Effector memory CD4-positive, alpha-beta T cell (primary cell): Measurements from ENCODE around the gene NOSTRIN.
"Not testable (repeated sequence)": the region's sequence is repeated elsewhere in the genome, so short reads cannot be mapped to it uniquely, and the experiment has no call there.

Experiments
- DNase-seq, 3 donors: peaks; one replicate each; pipeline ENCODE4 v3.0.0-alpha.2; 2020
- H3K27ac ChIP-seq: 2 replicates; pipeline ENCODE4 v1.7.0; 2013; ENCODE audit warnings: mild to moderate bottlenecking, low read length, moderate library complexity; ENCODE audit not compliant: insufficient read depth, poor library complexity, severe bottlenecking
- H3K27me3 ChIP-seq: replicated peaks from 2 replicates; pipeline ENCODE4 v1.7.0; 2013; ENCODE audit warnings: mild to moderate bottlenecking, low read length; ENCODE audit not compliant: insufficient read depth, control insufficient read depth, poor library complexity, severe bottlenecking
- H3K36me3 ChIP-seq: 2 replicates; pipeline ENCODE4 v1.7.0; 2013; ENCODE audit warnings: mild to moderate bottlenecking, low read length, moderate library complexity; ENCODE audit not compliant: control insufficient read depth, insufficient read depth
- H3K4me1 ChIP-seq: 2 replicates; pipeline ENCODE4 v1.7.0; 2013; ENCODE audit warnings: low read length, mild to moderate bottlenecking; ENCODE audit not compliant: control insufficient read depth, insufficient read depth, poor library complexity, severe bottlenecking
- H3K4me3 ChIP-seq: 2 replicates; pipeline ENCODE4 v1.7.0; 2013; ENCODE audit warnings: low read length, low read depth, mild to moderate bottlenecking; ENCODE audit not compliant: insufficient read depth, poor library complexity, severe bottlenecking
- H3K9me3 ChIP-seq: 2 replicates; pipeline ENCODE4 v1.7.0; 2013; ENCODE audit warnings: mild to moderate bottlenecking, low read length, moderate library complexity; ENCODE audit not compliant: control insufficient read depth

Gene NOSTRIN

GRCh38 chr2:168789776-168790175, 12.7 kb upstream of the NOSTRIN start:
- H3K4me3 ChIP-seq = no peak overlapping the region
- no peaks in the 10 kb centered on the region for H3K4me1 ChIP-seq
- no peak overlapping the region for H3K27ac ChIP-seq
- H3K27me3 ChIP-seq = no peaks in the 10 kb centered on the region
- no peaks in the 10 kb centered on the region for H3K36me3 ChIP-seq
- no peaks in the 10 kb centered on the region for H3K9me3 ChIP-seq
- no peak for DNase-seq

GRCh38 chr2:168790226-168790902, 12.1 kb upstream of the NOSTRIN start:
- no peak overlapping the region for H3K27ac ChIP-seq
- no peaks in the 10 kb centered on the region for H3K27me3 ChIP-seq
- no peaks in the 10 kb centered on the region for H3K4me1 ChIP-seq
- no peak for DNase-seq
- H3K36me3 ChIP-seq = no peaks in the 10 kb centered on the region
- H3K4me3 ChIP-seq = no peak overlapping the region
- H3K9me3 ChIP-seq = no peaks in the 10 kb centered on the region

- not testable (repeated sequence) for DNase-seq, H3K9me3 ChIP-seq, H3K27me3 ChIP-seq, H3K4me3 ChIP-seq, H3K4me1 ChIP-seq, H3K27ac ChIP-seq, H3K36me3 ChIP-seq
Observed at GRCh38 chr2:168791140-168791539, 11.3 kb upstream of the NOSTRIN start.

DNA sequence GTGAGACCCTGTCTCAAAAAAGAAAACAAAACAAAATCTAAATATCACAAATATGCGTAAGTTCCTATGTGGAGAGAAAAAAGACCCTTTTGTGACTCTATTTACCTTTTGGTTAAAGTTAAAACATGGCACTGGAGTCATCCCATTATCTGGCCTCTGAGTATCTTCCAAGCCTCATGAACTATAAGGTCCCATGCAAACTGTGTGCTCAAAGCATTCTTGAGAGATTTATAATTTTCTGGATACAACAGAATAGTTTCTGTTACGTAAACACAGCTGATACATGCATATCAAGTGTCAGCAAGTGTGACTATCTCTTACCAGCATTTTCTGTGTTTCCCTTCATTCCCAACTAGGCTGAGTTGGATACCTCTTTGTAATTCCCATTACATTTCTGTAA, 8.8 kb upstream of the NOSTRIN start:
- no peaks in the 10 kb centered on the region for H3K36me3 ChIP-seq
- H3K27me3 ChIP-seq = no peaks in the 10 kb centered on the region
- H3K27ac ChIP-seq = no peak overlapping the region
- no peak for DNase-seq
- no peaks in the 10 kb centered on the region for H3K4me1 ChIP-seq
- no peaks in the 10 kb centered on the region for H3K9me3 ChIP-seq
- H3K4me3 ChIP-seq = no peak overlapping the region

- no peaks in the 10 kb centered on the region for H3K27me3 ChIP-seq
- DNase-seq = no peak
- no peaks in the 10 kb centered on the region for H3K36me3 ChIP-seq
- H3K9me3 ChIP-seq = no peaks in the 10 kb centered on the region
- no peaks in the 10 kb centered on the region for H3K4me1 ChIP-seq
- H3K27ac ChIP-seq = no peak overlapping the region
- H3K4me3 ChIP-seq = no peak overlapping the region
Observed at GRCh38 chr2:168794968-168795367, 7.5 kb upstream of the NOSTRIN start.

DNA sequence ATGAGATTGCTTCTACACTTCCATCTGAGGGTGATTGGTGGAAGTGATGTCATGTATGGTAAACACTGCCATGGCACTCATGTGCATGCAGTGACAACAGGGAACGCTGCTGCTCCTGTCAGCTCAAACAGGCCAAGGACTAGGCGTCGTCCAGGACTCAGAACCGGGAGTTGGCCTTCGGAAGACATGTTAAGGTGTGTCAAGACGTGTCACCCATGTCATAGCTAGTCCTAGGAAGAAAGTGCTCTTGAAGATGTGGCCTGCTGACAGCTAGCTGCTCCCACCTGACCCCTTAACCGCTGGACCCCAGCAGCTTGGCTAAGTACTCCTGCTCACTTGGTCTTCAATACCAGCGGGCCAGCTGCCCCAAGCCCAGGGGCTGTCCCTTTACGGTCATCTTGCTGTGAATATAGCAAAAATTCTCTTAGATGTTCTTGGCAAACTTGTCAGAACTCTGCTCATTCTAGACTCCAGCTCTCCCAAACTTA, 6.3 kb upstream of the NOSTRIN start:
- H3K27me3 ChIP-seq = no peaks in the 10 kb centered on the region
- no peak overlapping the region for H3K4me3 ChIP-seq
- no peak for DNase-seq
- no peaks in the 10 kb centered on the region for H3K36me3 ChIP-seq
- H3K9me3 ChIP-seq = no peaks in the 10 kb centered on the region
- H3K27ac ChIP-seq = no peak overlapping the region
- H3K4me1 ChIP-seq = no peaks in the 10 kb centered on the region

- Histone ChIP-seq H3K9me3 (no peaks in the 10 kb centered on the region), H3K36me3 (no peaks in the 10 kb centered on the region), H3K27me3 (no peaks in the 10 kb centered on the region), H3K27ac (no peak overlapping the region), H3K4me3 (no peak overlapping the region), H3K4me1 (no peaks in the 10 kb centered on the region)
- no peak for DNase-seq
Observed at GRCh38 chr2:168796583-168797285, 5.7 kb upstream of the NOSTRIN start.

- no peaks in the 10 kb centered on the region for H3K9me3 ChIP-seq
Observed at GRCh38 chr2:168797286-168797655, 5.2 kb upstream of the NOSTRIN start.

GRCh38 chr2:168798076-168798887, 4.2 kb upstream of the NOSTRIN start:
- DNase-seq = no peak
- Histone ChIP-seq H3K4me3 (no peak overlapping the region), H3K27ac (no peak overlapping the region), H3K27me3 (no peaks in the 10 kb centered on the region), H3K4me1 (no peaks in the 10 kb centered on the region), H3K36me3 (no peaks in the 10 kb centered on the region), H3K9me3 (no peaks in the 10 kb centered on the region)

More at GRCh38 chr2:168797286-168797655, 5.2 kb upstream of the NOSTRIN start:
- no peaks in the 10 kb centered on the region for H3K27me3 ChIP-seq
- H3K4me3 ChIP-seq = no peak overlapping the region
- no peaks in the 10 kb centered on the region for H3K36me3 ChIP-seq
- H3K27ac ChIP-seq = no peak overlapping the region
- DNase-seq = no peak
- no peaks in the 10 kb centered on the region for H3K4me1 ChIP-seq
